ENCODE results near the gene CPNE2.

DNA sequence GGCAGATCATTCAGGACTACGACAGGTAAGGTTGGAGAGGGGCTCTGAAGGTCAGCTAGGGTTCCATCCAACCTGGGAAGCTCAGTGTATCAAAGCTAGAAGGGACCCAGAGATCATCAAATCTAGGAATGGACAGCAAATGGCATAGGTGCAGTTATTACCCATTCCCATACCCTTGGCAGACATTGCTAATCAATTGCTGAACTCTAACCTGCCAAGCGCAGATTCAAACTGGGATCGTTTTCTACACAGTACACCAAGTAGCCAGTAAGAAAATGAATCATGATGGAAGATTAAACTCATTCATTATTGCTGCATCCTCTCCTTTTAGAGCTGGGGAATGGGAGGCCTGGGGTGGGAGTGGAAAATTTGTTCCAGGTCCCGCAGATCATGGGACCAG, 33.6 kb downstream of the CPNE2 start:
- TF ChIP-seq, protein P1, sequence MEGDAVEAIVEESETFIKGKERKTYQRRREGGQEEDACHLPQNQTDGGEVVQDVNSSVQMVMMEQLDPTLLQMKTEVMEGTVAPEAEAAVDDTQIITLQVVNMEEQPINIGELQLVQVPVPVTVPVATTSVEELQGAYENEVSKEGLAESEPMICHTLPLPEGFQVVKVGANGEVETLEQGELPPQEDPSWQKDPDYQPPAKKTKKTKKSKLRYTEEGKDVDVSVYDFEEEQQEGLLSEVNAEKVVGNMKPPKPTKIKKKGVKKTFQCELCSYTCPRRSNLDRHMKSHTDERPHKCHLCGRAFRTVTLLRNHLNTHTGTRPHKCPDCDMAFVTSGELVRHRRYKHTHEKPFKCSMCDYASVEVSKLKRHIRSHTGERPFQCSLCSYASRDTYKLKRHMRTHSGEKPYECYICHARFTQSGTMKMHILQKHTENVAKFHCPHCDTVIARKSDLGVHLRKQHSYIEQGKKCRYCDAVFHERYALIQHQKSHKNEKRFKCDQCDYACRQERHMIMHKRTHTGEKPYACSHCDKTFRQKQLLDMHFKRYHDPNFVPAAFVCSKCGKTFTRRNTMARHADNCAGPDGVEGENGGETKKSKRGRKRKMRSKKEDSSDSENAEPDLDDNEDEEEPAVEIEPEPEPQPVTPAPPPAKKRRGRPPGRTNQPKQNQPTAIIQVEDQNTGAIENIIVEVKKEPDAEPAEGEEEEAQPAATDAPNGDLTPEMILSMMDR (conservative IDR thresholded peaks at IDR 0.05), result no peak
- no peak for TF ChIP-seq ZFX (IDR thresholded peaks at IDR 0.05)
